Central memory CD8-positive, alpha-beta T cell (primary cell): ENCODE data around the gene WNT2.

ENCODE experiments used
- ATAC-seq: fragments of 150-1000 bp; cut with Tn5 transposase; replicated peaks from 2 replicates; pipeline ENCODE4 v1.10.0; 2022; ENCODE audit warnings: mild to moderate bottlenecking, moderate FRiP score, moderate number of reproducible peaks; ENCODE audit not compliant: poor library complexity, severe bottlenecking; ENCODE audit errors: extremely low read depth
- DNase-seq, 2 donors: peaks; one replicate each; pipeline ENCODE4 v3.0.0; 2021; ENCODE audit warnings: low spot score in 2 of 2
- H3K27ac Mint-ChIP-seq: one replicate; pipeline ENCODE4 v1.8.0; 2022; ENCODE audit warnings: low read depth, mild to moderate bottlenecking, moderate library complexity, mixed read lengths
- H3K27me3 Mint-ChIP-seq: one replicate; pipeline ENCODE4 v1.8.0; 2022; ENCODE audit warnings: mixed read lengths
- H3K36me3 Mint-ChIP-seq: one replicate; pipeline ENCODE4 v1.8.0; 2022; ENCODE audit warnings: mild to moderate bottlenecking, moderate library complexity, mixed read lengths; ENCODE audit not compliant: insufficient read depth
- H3K4me1 Mint-ChIP-seq: one replicate; pipeline ENCODE4 v1.8.0; 2022; ENCODE audit warnings: mixed read lengths
- H3K4me3 Mint-ChIP-seq: one replicate; pipeline ENCODE4 v1.8.0; 2022; ENCODE audit warnings: mild to moderate bottlenecking, moderate library complexity, mixed read lengths
- H3K9me3 Mint-ChIP-seq: one replicate; pipeline ENCODE4 v1.8.0; 2022; ENCODE audit warnings: mixed read lengths

Gene WNT2

GRCh38 chr7:117285826-117286225, 37.0 kb downstream of the WNT2 start:
- H3K9me3 Mint-ChIP-seq: no peaks in the 10 kb centered on the region
- no peak overlapping the region for H3K4me3 Mint-ChIP-seq
- no peak for DNase-seq
- no peaks in the 10 kb centered on the region for H3K36me3 Mint-ChIP-seq
- no peaks in the 10 kb centered on the region for H3K4me1 Mint-ChIP-seq
- no peak for ATAC-seq
- peaks cover 6% of the 10 kb centered on the region for H3K27me3 Mint-ChIP-seq
- no peak overlapping the region for H3K27ac Mint-ChIP-seq

GRCh38 chr7:117284692-117285091, 38.2 kb downstream of the WNT2 start:
- DNase-seq (no peak), ATAC-seq (no peak)
- H3K27me3 Mint-ChIP-seq: peaks cover 9% of the 10 kb centered on the region
- H3K4me1 Mint-ChIP-seq: no peaks in the 10 kb centered on the region
- H3K27ac Mint-ChIP-seq: no peak overlapping the region
- H3K4me3 Mint-ChIP-seq: no peak overlapping the region
- no peaks in the 10 kb centered on the region for H3K36me3 Mint-ChIP-seq
- H3K9me3 Mint-ChIP-seq: no peaks in the 10 kb centered on the region

- H3K27ac Mint-ChIP-seq: no peak overlapping the region
- H3K4me3 Mint-ChIP-seq: no peak overlapping the region
- H3K36me3 Mint-ChIP-seq: no peaks in the 10 kb centered on the region
- no peak for ATAC-seq
- peaks cover 9% of the 10 kb centered on the region for H3K27me3 Mint-ChIP-seq
- no peaks in the 10 kb centered on the region for H3K4me1 Mint-ChIP-seq
- no peak for DNase-seq
- H3K9me3 Mint-ChIP-seq: no peaks in the 10 kb centered on the region
Measured at GRCh38 chr7:117283779-117284178, 39.1 kb downstream of the WNT2 start.

GRCh38 chr7:117283371-117283770, 39.5 kb downstream of the WNT2 start:
- ATAC-seq (no peak), DNase-seq (no peak)
- Mint-ChIP-seq H3K36me3 (no peaks in the 10 kb centered on the region), H3K9me3 (no peaks in the 10 kb centered on the region), H3K27ac (no peak overlapping the region), H3K4me3 (no peak overlapping the region), H3K4me1 (no peaks in the 10 kb centered on the region), H3K27me3 (peaks cover 9% of the 10 kb centered on the region)

- H3K27me3 Mint-ChIP-seq: peaks cover 13% of the 10 kb centered on the region
- no peaks in the 10 kb centered on the region for H3K9me3 Mint-ChIP-seq
- no peak overlapping the region for H3K4me3 Mint-ChIP-seq
- no peak for DNase-seq
- H3K27ac Mint-ChIP-seq: no peak overlapping the region
- no peaks in the 10 kb centered on the region for H3K4me1 Mint-ChIP-seq
- no peak for ATAC-seq
- no peaks in the 10 kb centered on the region for H3K36me3 Mint-ChIP-seq
Measured at GRCh38 chr7:117282239-117282812, 40.5 kb downstream of the WNT2 start.

DNA sequence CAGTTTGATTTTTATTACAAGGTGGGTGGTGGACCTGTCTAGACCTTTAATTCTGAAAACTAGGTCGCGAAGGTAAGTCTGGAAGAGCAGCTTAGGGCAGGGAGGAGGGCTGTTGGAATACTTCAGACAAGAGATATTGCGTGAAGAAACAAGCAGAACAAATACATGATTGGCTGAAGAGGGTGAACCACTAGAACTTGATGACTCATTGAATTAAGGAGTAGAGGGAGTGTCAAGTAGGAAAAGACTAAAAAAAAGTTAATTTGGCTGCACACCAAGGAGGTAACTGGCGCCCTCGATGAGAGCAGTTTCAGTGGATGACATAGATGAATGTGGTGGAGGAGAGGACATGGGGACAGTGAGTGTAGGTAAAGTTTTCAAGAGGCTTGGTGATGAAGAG, 41.3 kb downstream of the WNT2 start:
- Mint-ChIP-seq H3K9me3 (no peaks in the 10 kb centered on the region), H3K4me1 (no peaks in the 10 kb centered on the region), H3K36me3 (no peaks in the 10 kb centered on the region), H3K4me3 (no peak overlapping the region), H3K27ac (no peak overlapping the region), H3K27me3 (peaks cover 19% of the 10 kb centered on the region)
- DNase-seq (no peak), ATAC-seq (no peak)

DNA sequence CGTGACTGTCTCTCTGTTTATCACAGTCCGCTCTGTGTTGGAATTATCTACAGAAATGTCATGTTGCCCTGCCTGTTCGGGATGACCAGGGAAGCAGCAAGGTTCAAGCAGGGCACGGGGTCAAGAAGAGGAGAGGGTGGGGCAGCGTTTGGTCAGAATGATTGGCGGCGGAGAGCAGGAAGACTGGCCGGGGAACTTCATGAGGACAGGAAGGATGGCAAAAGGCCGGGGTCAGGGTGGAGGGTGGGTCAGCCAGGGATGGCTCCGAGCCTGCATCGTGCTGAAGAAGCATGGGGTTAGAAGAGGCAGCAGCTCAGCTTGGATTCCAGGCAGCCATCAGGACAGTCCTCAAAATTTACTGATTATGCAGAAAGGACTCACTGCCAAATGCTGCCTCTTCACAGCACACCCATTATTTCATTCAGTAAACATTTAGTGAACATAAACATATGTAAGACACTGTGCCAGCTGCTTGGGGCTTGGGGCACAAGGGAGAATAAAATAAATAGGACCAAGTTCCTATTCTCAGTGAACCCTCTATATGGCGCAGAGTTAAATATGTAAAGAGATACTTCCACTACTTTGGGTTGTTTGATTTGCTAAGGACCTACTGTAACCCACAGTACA, 42.8 kb downstream of the WNT2 start:
- Mint-ChIP-seq H3K4me3 (no peak overlapping the region), H3K36me3 (no peaks in the 10 kb centered on the region), H3K9me3 (no peaks in the 10 kb centered on the region), H3K4me1 (no peaks in the 10 kb centered on the region), H3K27me3 (peaks cover 19% of the 10 kb centered on the region), H3K27ac (no peak overlapping the region)
- DNase-seq (no peak), ATAC-seq (no peak)

GRCh38 chr7:117279203-117279602, 43.7 kb downstream of the WNT2 start:
- Mint-ChIP-seq H3K4me1 (no peaks in the 10 kb centered on the region), H3K4me3 (no peak overlapping the region), H3K36me3 (no peaks in the 10 kb centered on the region), H3K27me3 (peaks cover 19% of the 10 kb centered on the region), H3K27ac (no peak overlapping the region), H3K9me3 (no peaks in the 10 kb centered on the region)
- DNase-seq (no peak), ATAC-seq (no peak)

GRCh38 chr7:117278040-117278439, 44.8 kb downstream of the WNT2 start:
- H3K9me3 Mint-ChIP-seq: no peaks in the 10 kb centered on the region
- DNase-seq: no peak
- peaks cover 19% of the 10 kb centered on the region for H3K27me3 Mint-ChIP-seq
- no peak for ATAC-seq
- H3K36me3 Mint-ChIP-seq: no peaks in the 10 kb centered on the region
- no peak overlapping the region for H3K4me3 Mint-ChIP-seq
- H3K4me1 Mint-ChIP-seq: no peaks in the 10 kb centered on the region
- H3K27ac Mint-ChIP-seq: no peak overlapping the region

DNA sequence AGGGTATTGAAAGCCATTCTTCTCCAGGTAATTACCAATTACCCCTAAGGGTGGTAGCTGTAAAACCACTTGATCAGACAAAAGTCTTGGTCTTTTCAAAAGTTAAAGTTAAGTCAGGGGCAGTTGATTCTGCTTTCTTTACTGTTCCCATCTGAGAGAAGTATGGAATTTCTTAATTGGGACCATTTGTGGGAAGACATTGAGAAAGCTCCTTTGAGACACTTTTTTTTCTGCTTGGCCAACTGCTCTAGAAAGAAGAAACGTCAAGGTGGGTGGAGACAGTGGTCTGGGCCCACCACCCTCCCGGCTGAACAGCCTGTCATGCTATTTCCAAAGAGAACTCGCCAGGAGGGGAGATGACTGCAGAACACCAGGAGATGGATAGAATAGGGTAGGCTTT, 45.3 kb downstream of the WNT2 start:
- H3K27me3 Mint-ChIP-seq: peaks cover 19% of the 10 kb centered on the region
- H3K4me3 Mint-ChIP-seq: no peak overlapping the region
- ATAC-seq (no peak), DNase-seq (no peak)
- H3K4me1 Mint-ChIP-seq: no peaks in the 10 kb centered on the region
- no peak overlapping the region for H3K27ac Mint-ChIP-seq
- no peaks in the 10 kb centered on the region for H3K9me3 Mint-ChIP-seq
- no peaks in the 10 kb centered on the region for H3K36me3 Mint-ChIP-seq

DNA sequence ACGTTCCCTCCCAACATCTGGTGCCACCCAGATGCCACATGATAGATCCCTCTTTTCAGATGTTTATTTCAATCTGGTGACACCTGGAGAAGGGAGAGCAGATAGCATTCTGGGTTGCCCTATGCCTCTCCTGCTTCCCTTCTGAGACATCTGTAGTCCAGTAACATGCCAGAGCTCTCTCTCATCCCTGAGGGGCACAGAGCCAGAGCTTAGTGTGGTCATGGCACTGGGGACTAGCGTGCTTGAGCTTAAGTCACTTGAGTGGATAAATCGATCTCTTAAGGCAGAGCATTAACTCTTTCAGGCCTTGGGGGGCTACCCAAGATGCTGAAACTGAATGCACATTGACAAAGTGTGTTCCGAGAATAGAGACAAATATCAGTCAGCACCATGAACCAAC, 47.9 kb downstream of the WNT2 start:
- ATAC-seq: no peak
- no peak for DNase-seq
- Mint-ChIP-seq H3K4me1 (no peaks in the 10 kb centered on the region), H3K36me3 (no peaks in the 10 kb centered on the region), H3K9me3 (no peaks in the 10 kb centered on the region), H3K27ac (no peak overlapping the region), H3K4me3 (no peak overlapping the region), H3K27me3 (peaks cover 30% of the 10 kb centered on the region)

- no peaks in the 10 kb centered on the region for H3K36me3 Mint-ChIP-seq
Measured at GRCh38 chr7:117273814-117274225, 49.0 kb downstream of the WNT2 start.

DNA sequence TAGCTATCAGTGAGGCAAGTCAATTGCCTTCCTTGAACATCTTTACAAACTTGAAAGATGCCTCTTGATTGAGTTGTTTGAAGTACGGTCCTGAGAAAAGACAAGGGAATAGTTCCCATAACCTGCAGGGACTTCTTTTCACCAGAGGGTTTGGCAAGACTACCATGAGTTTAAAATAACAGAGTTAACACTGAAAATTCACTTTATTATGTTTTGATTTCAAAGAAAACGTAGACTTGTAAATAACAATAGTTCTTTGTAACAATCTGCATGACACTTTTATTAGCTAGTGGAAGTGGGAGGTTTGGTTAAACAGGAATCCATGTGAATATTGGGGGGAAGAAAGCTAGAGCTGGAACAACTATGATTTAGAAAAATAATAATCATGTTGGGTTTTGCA, 49.5 kb downstream of the WNT2 start:
- Mint-ChIP-seq H3K27me3 (peaks cover 24% of the 10 kb centered on the region), H3K4me1 (no peaks in the 10 kb centered on the region), H3K4me3 (no peak overlapping the region), H3K9me3 (no peaks in the 10 kb centered on the region), H3K36me3 (no peaks in the 10 kb centered on the region), H3K27ac (no peak overlapping the region)
- DNase-seq (no peak), ATAC-seq (no peak)

More at GRCh38 chr7:117273814-117274225, 49.0 kb downstream of the WNT2 start:
- DNase-seq: no peak
- Mint-ChIP-seq H3K27ac (no peak overlapping the region), H3K4me1 (no peaks in the 10 kb centered on the region), H3K9me3 (no peaks in the 10 kb centered on the region), H3K4me3 (no peak overlapping the region), H3K27me3 (peaks cover 24% of the 10 kb centered on the region)
- ATAC-seq: no peak
